H1 (cell line): ENCODE measurements around the gene CDK16. TPM values are rescaled to one million over a fixed set of nuclear protein-coding genes. Genes with fewer than 3 reads are reported as not detected.

Experiments used
- CTCF ChIA-PET: fragments of 300-600 bp; sonication (Branson Sonifier 250); formaldehyde crosslinking; loops from one replicate; lab custom pipeline; 2021; ENCODE audit not compliant: partially characterized antibody; lab: Charles Lee
- POLR2A ChIA-PET: fragments of 300-600 bp; sonication (Branson Sonifier 250); formaldehyde crosslinking; loops from one replicate; lab custom pipeline; 2021; ENCODE audit warnings: inconsistent platforms; ENCODE audit not compliant: partially characterized antibody; lab: Charles Lee
- DNase-seq, 2 experiments: peaks; one replicate each; pipeline versions ENCODE4 v3.0.0 to v3.0.0-alpha.2; 2010 to 2022; ENCODE audit warnings: low spot score in 2 of 2, low read depth in 1 of 2, mixed read lengths in 1 of 2
- FAIRE-seq: peaks from 2 replicates; lab custom pipeline; 2011; peaks lifted over from hg19 to GRCh38; lab: Jason Lieb, UNC
- H2AFZ ChIP-seq: 2 replicates; pipeline ENCODE4 v1.8.1; 2012; ENCODE audit warnings: low read length, inconsistent platforms
- H2AK5ac ChIP-seq: 2 replicates; pipeline ENCODE4 v1.6.1; 2013; ENCODE audit warnings: low read depth, low read length
- H2BK120ac ChIP-seq: replicated peaks from 2 replicates; pipeline ENCODE3; 2013; ENCODE audit warnings: low read depth, low read length, inconsistent platforms
- H2BK12ac ChIP-seq: 2 replicates; pipeline ENCODE4 v1.6.1; 2013; ENCODE audit warnings: low read depth, low read length
- H2BK15ac ChIP-seq: 2 replicates; pipeline ENCODE4 v1.6.1; 2013; ENCODE audit warnings: low read length
- H2BK20ac ChIP-seq: 2 replicates; pipeline ENCODE4 v1.6.1; 2013; ENCODE audit warnings: low read length
- H2BK5ac ChIP-seq: 2 replicates; pipeline ENCODE4 v1.6.1; 2013; ENCODE audit warnings: low read depth, low read length
- H3K14ac ChIP-seq: 2 replicates; pipeline ENCODE4 v1.6.1; 2013; ENCODE audit warnings: inconsistent platforms; ENCODE audit not compliant: insufficient read length
- H3K18ac ChIP-seq: 2 replicates; pipeline ENCODE4 v1.6.1; 2013; ENCODE audit warnings: low read length; ENCODE audit errors: extremely low read depth
- H3K23ac ChIP-seq: 2 replicates; pipeline ENCODE4 v1.6.1; 2013; ENCODE audit warnings: inconsistent platforms; ENCODE audit not compliant: insufficient read length
- H3K23me2 ChIP-seq: 2 replicates; pipeline ENCODE4 v1.6.1; 2013; ENCODE audit warnings: low read depth, low read length
- H3K27ac ChIP-seq: 2 replicates; pipeline ENCODE4 v1.6.1; 2011; ENCODE audit warnings: low read depth, low read length, inconsistent platforms
- H3K27me3 ChIP-seq, 4 experiments: replicated peaks in 1 of 4; 1 replicate in 1 of 4; 2 replicates in 3 of 4; pipeline versions ENCODE4 v1.6.1 to v1.8.1; 2011 to 2013; ENCODE audit warnings: low read length in 3 of 4, mild to moderate bottlenecking in 3 of 4, inconsistent platforms in 2 of 4, mixed read lengths in 2 of 4, moderate library complexity in 1 of 4; ENCODE audit not compliant: control insufficient read depth in 3 of 4, insufficient read depth in 3 of 4; ENCODE audit errors: extremely low read depth in 1 of 4
- H3K36me3 ChIP-seq, 4 experiments: 2 replicates each; pipeline versions ENCODE4 v1.6.1 to v1.8.1; 2011 to 2013; ENCODE audit warnings: mild to moderate bottlenecking in 4 of 4, low read length in 3 of 4, moderate library complexity in 2 of 4, control low read depth in 1 of 4, inconsistent platforms in 1 of 4; ENCODE audit not compliant: insufficient read depth in 4 of 4, control insufficient read depth in 2 of 4
- H3K4ac ChIP-seq: replicated peaks from 2 replicates; pipeline ENCODE3; 2013; ENCODE audit warnings: low read length, low read depth, mixed read lengths, inconsistent platforms; ENCODE audit not compliant: insufficient read length
- H3K4me1 ChIP-seq, 4 experiments: replicated peaks in 1 of 4; 1 replicate in 1 of 4; 2 replicates in 3 of 4; pipeline versions ENCODE4 v1.6.1 to v1.8.1; 2011 to 2013; ENCODE audit warnings: low read length in 3 of 4, inconsistent platforms in 2 of 4, mixed read lengths in 1 of 4; ENCODE audit not compliant: insufficient read depth in 4 of 4, control insufficient read depth in 3 of 4
- H3K4me2 ChIP-seq, 2 experiments: 2 replicates each; pipeline versions ENCODE4 v1.6.1 to v1.8.1; 2011 to 2013; ENCODE audit warnings: low read depth in 2 of 2, low read length in 2 of 2, control low read depth in 1 of 2, inconsistent platforms in 1 of 2, mild to moderate bottlenecking in 1 of 2; ENCODE audit not compliant: insufficient read depth in 1 of 2
- H3K4me3 ChIP-seq, 4 experiments: fragments of 200-600, 300-600 bp in 1 of 4; sonication (generic), shearing (Covaris generic), sonication (Bioruptor Twin) in 1 of 4; 2 replicates each; pipeline versions ENCODE4 v1.5.1 to v1.8.1; 2011 to 2016; ENCODE audit warnings: low read length in 4 of 4, low read depth in 3 of 4, control low read depth in 2 of 4, inconsistent platforms in 2 of 4, mild to moderate bottlenecking in 2 of 4, mixed read lengths in 1 of 4, moderate library complexity in 1 of 4; ENCODE audit not compliant: insufficient read depth in 2 of 4; ENCODE audit errors: extremely low read depth in 1 of 4
- H3K56ac ChIP-seq: replicated peaks from 2 replicates; pipeline ENCODE3; 2013; ENCODE audit warnings: low read depth, mild to moderate bottlenecking, mixed read lengths, low read length, inconsistent platforms; ENCODE audit not compliant: insufficient read length
- H3K79me1 ChIP-seq: 2 replicates; pipeline ENCODE4 v1.6.1; 2013; ENCODE audit warnings: low read depth, low read length, control low read depth
- H3K79me2 ChIP-seq, 2 experiments: 2 replicates each; pipeline versions ENCODE4 v1.6.1 to v1.8.1; 2012 to 2013; ENCODE audit warnings: low read length in 2 of 2, mild to moderate bottlenecking in 2 of 2, inconsistent platforms in 1 of 2; ENCODE audit not compliant: insufficient read depth in 2 of 2, control insufficient read depth in 1 of 2
- H3K9ac ChIP-seq, 4 experiments: replicated peaks in 1 of 4; 1 replicate in 1 of 4; 2 replicates in 3 of 4; pipeline versions ENCODE4 v1.6.1 to v1.8.1; 2011 to 2013; ENCODE audit warnings: low read depth in 3 of 4, low read length in 3 of 4, control low read depth in 2 of 4, mild to moderate bottlenecking in 2 of 4, moderate library complexity in 2 of 4, inconsistent platforms in 1 of 4; ENCODE audit errors: extremely low read depth in 1 of 4
- H3K9me3 ChIP-seq, 2 experiments: 2 replicates each; pipeline versions ENCODE4 v1.6.1 to v1.8.1; 2012 to 2013; ENCODE audit warnings: mild to moderate bottlenecking in 2 of 2, moderate library complexity in 2 of 2, control low read depth in 1 of 2, inconsistent platforms in 1 of 2, low read depth in 1 of 2, low read length in 1 of 2, mixed read lengths in 1 of 2; ENCODE audit not compliant: insufficient read depth in 2 of 2
- H4K20me1 ChIP-seq, 2 experiments: replicated peaks in 1 of 2; 2 replicates each; pipeline versions ENCODE3 to v1.8.1; 2011 to 2013; ENCODE audit warnings: inconsistent platforms in 2 of 2, low read length in 2 of 2, mild to moderate bottlenecking in 1 of 2; ENCODE audit not compliant: insufficient read depth in 2 of 2, control insufficient read depth in 1 of 2
- H4K5ac ChIP-seq: 2 replicates; pipeline ENCODE4 v1.6.1; 2013; ENCODE audit warnings: low read length, low read depth, mixed read lengths, inconsistent platforms; ENCODE audit not compliant: insufficient read length
- H4K8ac ChIP-seq: 2 replicates; pipeline ENCODE4 v1.8.0; 2013; ENCODE audit warnings: mild to moderate bottlenecking, moderate library complexity, low read length, inconsistent platforms; ENCODE audit not compliant: insufficient read depth; ENCODE audit errors: extremely low read depth
- H4K91ac ChIP-seq: replicated peaks from 2 replicates; pipeline ENCODE3; 2013; ENCODE audit warnings: low read length, mixed read lengths, inconsistent platforms; ENCODE audit not compliant: insufficient read length
- CBX5 ChIP-seq: fragments of 300-800, 300-1000 bp; sonication (generic); IDR thresholded peaks from 2 replicates; pipeline ENCODE4 v1.7.1; 2016; ENCODE audit warnings: antibody characterized with exemption, low read length, low read depth
- E2F6 ChIP-seq: IDR thresholded peaks from 2 replicates; pipeline ENCODE4 v1.6.1; 2012; ENCODE audit warnings: inconsistent platforms
- HDAC6 ChIP-seq: IDR thresholded peaks from one replicate; pipeline ENCODE4 v1.7.1; 2012; ENCODE audit warnings: low read depth, mild to moderate bottlenecking, inconsistent platforms, low read length, moderate library complexity
- POLR2AphosphoS5 ChIP-seq: IDR thresholded peaks from 2 replicates; pipeline ENCODE4 v1.6.1; 2011; ENCODE audit warnings: low read depth, low read length
- RXRA ChIP-seq: IDR thresholded peaks from 2 replicates; pipeline ENCODE4 v1.6.1; 2011; ENCODE audit warnings: low read depth, mild to moderate bottlenecking, low read length, moderate library complexity; ENCODE audit not compliant: insufficient read depth
- SIX5 ChIP-seq: IDR thresholded peaks from 2 replicates; pipeline ENCODE4 v1.6.1; 2011; ENCODE audit warnings: mild to moderate bottlenecking, low read depth, low read length
- SRF ChIP-seq: IDR thresholded peaks from 2 replicates; pipeline ENCODE4 v1.6.1; 2011; ENCODE audit warnings: mild to moderate bottlenecking, low read depth, low read length, moderate library complexity
- WGBS, 2 experiments: shearing (Covaris generic) in 1 of 2; methylation state at CpG; one replicate each; pipeline versions ENCODE4 v1.1.6 to v1.1.7; 2013 to 2015; ENCODE audit warnings: low lambda C conversion rate in 2 of 2, mixed read lengths in 2 of 2, inconsistent platforms in 1 of 2, low coverage in 1 of 2, missing lambda C conversion rate in 1 of 2; ENCODE audit not compliant: insufficient replicate concordance in 2 of 2, insufficient coverage in 1 of 2, insufficient read length in 1 of 2; ENCODE audit errors: extremely low coverage in 1 of 2, missing lambda C conversion rate in 1 of 2; 5-methylcytosine and 5-hydroxymethylcytosine counted together
- polyA plus RNA-seq, 7 experiments: library from polyadenylated mRNA; depleted of rRNA in 3 of 7; stranded (reverse) in 5 of 7; unstranded in 2 of 7; fragments of >200 nt in 5 of 7; fragments of 200-250 nt in 2 of 7; gene quantifications; 1 replicate in 5 of 7; 2 replicates in 1 of 7; 4 replicates in 1 of 7; pipeline versions ENCODE4 v1.2.1 to v1.2.3, GENCODE V29; 2011 to 2013; ENCODE audit warnings: missing spikeins in 2 of 7, mixed read lengths in 2 of 7
- total RNA-seq: library from RNA; stranded (reverse); fragmentation: NEBNext Ultra II Directional; extraction: Animal tissue kit (Norgen Biotek cat#: 25700); gene quantifications from 2 replicates; pipeline ENCODE4 v1.2.1, GENCODE V29; 2021

CDK16 gene
- total and polyA plus RNA-seq, 2 of the 8 experiments (the other 6 are each of a cell fraction or from before 2014, with no cell fraction given) = 124 to 204 TPM

- Histone ChIP-seq H2AFZ (no peak overlapping the region), H3K23ac (no peak overlapping the region), H3K4ac (no peak overlapping the region), H3K79me2 (peaks cover 0 to 5% of the 10 kb centered on the region in 2 experiments; a peak in 2 of 4 replicates), H2AK5ac (no peak overlapping the region), H3K56ac (no peak overlapping the region), H3K9me3 (no peaks in the 10 kb centered on the region), H4K20me1 (peaks cover 0 to 2% of the 10 kb centered on the region in 2 experiments), H4K5ac (no peak overlapping the region), H3K14ac (no peak overlapping the region), H3K4me1 (no peaks in the 10 kb centered on the region), H4K8ac (no peak overlapping the region), H2BK120ac (no peak overlapping the region), H3K4me2 (no peak overlapping the region), H3K18ac (no peak overlapping the region), H2BK12ac (no peak overlapping the region), H3K23me2 (no peaks in the 10 kb centered on the region), H3K79me1 (no peaks in the 10 kb centered on the region; the same call in 1 of the 2 replicates), H4K91ac (no peak overlapping the region), H3K4me3 (no peak overlapping the region), H3K27ac (no peak overlapping the region), H2BK15ac (no peak overlapping the region), H2BK5ac (no peak overlapping the region), H3K9ac (no peak overlapping the region), H2BK20ac (no peak overlapping the region), H3K36me3 (peaks cover 0 to 14% (median 6%) of the 10 kb centered on the region in 4 experiments; a peak in 2 of 8 replicates), H3K27me3 (no peaks in the 10 kb centered on the region)
- CTCF ChIA-PET = no interaction called here
- POLR2A ChIA-PET = no interaction called here
- WGBS, 2 experiments = 94% methylated on average over 15 of the region's 19 CpGs; no CpG with 5 or more reads in 1 of the 2 experiments
- TF ChIP-seq SIX5 (no peak), SRF (no peak), POLR2AphosphoS5 (no peak), CBX5 (no peak), RXRA (no peak), HDAC6 (no peak), E2F6 (no peak)
- FAIRE-seq = no peak
- DNase-seq = no peak
These were observed 49.2 kb upstream of the CDK16 start for GRCh38 chrX:47169273-47169672.
